Measurements from ENCODE around the gene ANXA3.

ANXA3 gene

DNA sequence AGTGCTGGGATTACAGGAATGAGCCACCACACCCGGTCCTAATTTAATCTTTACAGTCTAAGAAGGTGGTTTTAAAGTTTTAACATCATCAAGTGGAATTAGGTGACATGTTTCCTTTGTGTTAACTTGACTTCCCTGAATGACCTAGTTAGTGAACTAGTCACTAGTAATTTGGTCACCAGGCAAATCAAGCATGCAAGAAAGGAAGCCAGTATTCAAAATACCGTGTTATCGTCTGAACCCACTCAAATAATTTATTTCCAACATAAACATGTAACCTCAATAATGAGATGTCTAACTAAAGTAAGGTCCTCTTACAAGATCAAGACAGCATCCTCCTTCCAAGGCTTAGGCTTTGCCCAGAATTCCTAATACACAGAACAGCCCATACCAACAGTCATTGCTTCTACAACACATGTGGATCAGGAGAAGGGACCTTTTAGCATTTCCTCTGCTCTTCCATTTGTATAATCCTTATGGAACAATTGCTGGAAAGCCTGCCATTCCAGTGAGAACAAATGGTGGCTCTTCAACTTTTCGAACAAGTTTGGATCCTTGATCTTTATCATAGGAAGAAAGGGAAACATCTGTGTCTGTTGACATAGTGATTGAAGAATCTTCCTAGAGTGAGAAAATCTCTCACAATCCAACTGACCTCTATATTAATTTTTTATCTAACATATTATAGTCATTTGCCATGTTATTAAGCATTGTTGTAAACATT is 97.2 kb downstream of the ANXA3 start:
- DNase-seq: no peak

DNA sequence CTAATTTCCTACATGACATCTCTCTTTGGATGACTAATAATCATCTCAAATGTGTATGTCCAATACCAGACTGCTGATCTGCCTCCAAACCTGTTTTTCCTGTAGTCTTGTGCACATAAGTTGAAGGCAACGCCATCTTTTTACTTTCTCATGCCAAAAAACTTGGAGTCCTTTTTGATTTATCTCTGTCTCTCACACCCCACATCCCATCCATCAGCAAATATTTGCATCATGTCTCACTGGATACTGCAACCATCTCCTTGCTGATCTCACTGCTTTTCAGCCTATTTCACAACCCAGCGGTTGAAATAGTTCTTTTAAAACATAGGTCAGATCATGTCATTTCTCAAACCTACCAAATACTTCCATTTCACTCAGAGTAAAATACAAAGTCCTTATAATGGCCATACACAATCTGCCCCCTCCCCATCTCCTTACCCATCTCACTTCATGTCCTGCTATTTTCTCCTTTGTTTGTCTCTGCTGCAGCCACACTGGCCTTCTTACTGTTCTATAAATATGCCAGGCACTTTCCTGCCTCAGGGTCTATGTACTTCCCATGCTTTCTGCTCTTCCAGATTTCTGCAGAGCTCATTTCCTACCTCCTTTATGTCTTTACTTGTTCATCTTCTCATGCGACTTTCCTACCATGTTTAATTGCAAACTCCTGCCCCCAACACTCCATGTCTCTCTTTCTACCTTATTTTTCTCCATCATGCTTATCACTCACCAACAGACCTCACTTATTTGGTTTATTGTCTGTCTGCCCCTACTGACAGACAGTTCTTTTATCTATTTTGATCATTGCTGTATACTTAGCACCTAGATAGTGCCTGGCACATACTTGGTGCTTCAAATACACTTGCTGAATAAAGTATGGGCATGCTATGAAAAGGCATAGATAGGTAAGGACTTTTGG is 98.8 kb downstream of the ANXA3 start:
- no peak for DNase-seq

DNA sequence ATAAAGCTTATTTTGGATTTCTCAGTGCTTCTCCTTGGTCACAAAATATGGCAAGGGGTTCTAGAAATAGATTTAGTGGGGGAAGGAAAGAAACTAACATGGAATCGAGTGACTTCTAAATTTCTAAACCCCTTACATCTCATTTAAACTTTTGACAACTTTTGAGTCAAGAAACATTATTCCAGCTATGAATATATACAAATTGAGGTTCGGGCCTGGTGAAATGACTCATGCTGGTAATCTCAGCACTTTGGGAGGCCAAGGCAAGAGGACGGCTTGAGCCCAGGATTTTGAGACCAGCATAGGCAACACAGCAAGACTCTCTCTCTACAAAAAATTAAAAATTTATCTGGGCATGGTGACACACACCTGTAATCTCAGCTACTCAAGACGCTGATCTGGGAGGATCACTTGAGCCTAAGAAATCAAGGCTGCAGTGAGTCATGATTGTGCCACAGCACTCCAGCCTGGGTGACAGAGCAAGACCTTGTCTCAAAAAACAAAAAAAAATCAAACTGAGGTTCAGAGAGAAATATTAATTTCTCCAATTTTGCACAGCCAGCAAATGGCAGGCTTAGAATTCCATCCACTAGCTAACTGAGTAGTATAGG is 99.8 kb downstream of the ANXA3 start:
- DNase-seq: no peak

DNA sequence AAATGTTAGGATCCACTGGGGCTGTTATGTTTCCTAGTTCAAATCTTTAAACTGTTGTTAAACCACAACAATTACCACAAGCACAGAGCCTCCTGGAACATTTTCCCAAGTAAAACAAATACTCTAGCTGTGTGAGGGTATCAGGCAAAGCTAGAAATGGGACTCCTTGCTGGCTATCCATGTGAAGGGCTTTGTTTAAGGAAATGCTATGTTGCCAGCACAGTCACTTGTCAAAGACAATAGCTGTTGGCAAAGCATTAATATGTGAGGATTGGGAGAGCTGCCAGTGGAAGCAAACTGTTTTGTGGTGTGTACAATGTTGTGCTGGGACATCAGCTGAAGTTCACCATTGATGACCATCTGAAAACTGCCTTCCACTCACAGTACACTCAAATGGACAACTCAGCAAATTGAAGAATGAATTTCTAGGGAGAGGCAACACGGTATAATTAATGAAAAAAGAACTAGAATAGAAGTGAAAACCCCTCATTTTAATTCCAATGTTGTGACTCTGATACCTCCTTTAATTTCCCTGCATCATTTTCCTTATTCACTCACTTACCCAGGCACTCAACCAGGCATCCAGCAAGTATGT is 100.8 kb downstream of the ANXA3 start:
- no peak for DNase-seq

GRCh38 chr4:78653655-78654054 is 102.1 kb downstream of the ANXA3 start:
- DNase-seq: no peak

- no peak for DNase-seq
Measured at GRCh38 chr4:78654807-78655206, 103.2 kb downstream of the ANXA3 start.

DNA sequence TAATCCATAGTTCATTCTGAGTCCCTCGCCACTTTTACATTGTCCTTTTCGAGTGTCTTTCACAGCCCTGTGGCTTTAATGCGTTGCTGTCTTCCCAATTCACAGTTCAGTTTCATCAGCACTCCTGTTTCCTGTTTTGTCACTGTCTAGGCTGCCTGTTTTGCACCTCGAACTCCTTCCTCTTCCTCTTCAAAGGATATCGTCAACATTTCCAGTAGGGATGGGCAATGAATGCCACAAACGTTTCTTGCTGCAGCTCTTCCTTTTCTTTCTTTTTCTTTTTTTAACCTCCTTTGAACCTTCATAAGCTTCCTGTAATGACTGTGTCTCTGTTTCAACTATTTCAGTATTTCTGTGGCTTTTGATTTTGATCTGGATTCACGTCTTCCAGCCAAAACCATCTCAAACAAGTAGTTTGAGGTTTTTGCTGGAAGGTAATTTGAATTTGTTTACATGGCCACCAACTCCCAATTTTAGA is 105.4 kb downstream of the ANXA3 start:
- no peak for DNase-seq

- DNase-seq: no peak
Measured at GRCh38 chr4:78659264-78659663, 107.7 kb downstream of the ANXA3 start.

DNA sequence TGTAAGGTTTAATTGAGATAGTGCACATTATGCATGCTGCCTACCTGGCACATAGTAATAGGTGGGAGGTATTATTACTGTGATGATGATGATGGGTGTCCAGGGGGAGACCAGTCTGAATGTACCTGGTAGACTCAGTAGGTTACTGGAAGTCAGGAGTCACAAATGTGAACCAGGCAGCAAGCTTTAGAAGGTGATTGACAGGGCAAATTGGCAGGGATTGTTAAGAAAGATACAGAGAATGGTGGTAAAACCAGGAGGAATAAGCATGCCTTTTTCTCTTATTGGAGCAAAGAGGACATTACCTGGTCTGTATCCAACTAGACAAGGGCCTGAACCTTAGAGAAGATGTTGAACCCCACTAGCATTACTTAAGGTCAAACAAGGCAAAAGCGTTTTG is 108.1 kb downstream of the ANXA3 start:
- DNase-seq: no peak
